Gastroesophageal sphincter (tissue), 3 donors: ENCODE data around the gene C5AR1.

Experiments
- CTCF ChIP-seq, 4 experiments: fragments of 200-600 bp in 2 of 4; fragments of 450-650 bp in 2 of 4; sonication (generic) in 1 of 4; IDR thresholded peaks; one replicate each; pipeline ENCODE4 v1.5.1; 2017 to 2019; ENCODE audit warnings: antibody characterized with exemption in 4 of 4, mild to moderate bottlenecking in 2 of 4, moderate library complexity in 2 of 4
- POLR2A ChIP-seq, 2 donors: fragments of 450-650 bp; IDR thresholded peaks; one replicate each; pipeline ENCODE4 v1.6.1; 2017; ENCODE audit warnings: antibody characterized with exemption in 2 of 2, mild to moderate bottlenecking in 2 of 2, moderate library complexity in 1 of 2

GRCh38 chr19:47322058-47322457, 12.4 kb downstream of the C5AR1 start:
- TF ChIP-seq CTCF (IDR thresholded peaks at IDR 0.05) (no peak), POLR2A (IDR thresholded peaks at IDR 0.05) (no peak)
